Large intestine (tissue), 3 donors: ENCODE results near the gene FRMD5. TPM values are rescaled to one million over a fixed set of nuclear protein-coding genes. Genes with fewer than 3 reads are reported as not detected.

Experiments
- DNase-seq, 2 donors: peaks; one replicate each; pipeline versions ENCODE4 v3.0.0 to v3.0.0-alpha.2; 2013
- H3K27ac ChIP-seq: one replicate; pipeline ENCODE4 v1.5.1; 2013; ENCODE audit warnings: low read length
- H3K27me3 ChIP-seq: 2 replicates; pipeline ENCODE4 v1.6.1; 2013; ENCODE audit warnings: low read length; ENCODE audit not compliant: control insufficient read depth, insufficient read depth
- H3K36me3 ChIP-seq: 2 replicates; pipeline ENCODE4 v1.6.1; 2013; ENCODE audit warnings: low read length; ENCODE audit not compliant: control insufficient read depth, insufficient read depth
- H3K4me1 ChIP-seq: one replicate; pipeline ENCODE4 v1.6.1; 2013; ENCODE audit warnings: low read length; ENCODE audit not compliant: control insufficient read depth, insufficient read depth
- H3K4me3 ChIP-seq: one replicate; pipeline ENCODE4 v1.5.1; 2013; ENCODE audit warnings: low read length
- H3K9me3 ChIP-seq: one replicate; pipeline ENCODE4 v1.6.1; 2013; ENCODE audit warnings: mild to moderate bottlenecking, low read depth, low read length, moderate library complexity; ENCODE audit not compliant: control insufficient read depth
- WGBS: methylation state at CpG from one replicate; pipeline ENCODE4 v1.1.5; 2013; ENCODE audit warnings: low lambda C conversion rate; ENCODE audit not compliant: insufficient coverage; 5-methylcytosine and 5-hydroxymethylcytosine counted together
- polyA plus RNA-seq: library from polyadenylated mRNA; unstranded; fragments of 120-200 nt; gene quantifications from one replicate; pipeline ENCODE4 v1.2.1, GENCODE V29; 2013

The FRMD5 gene
- polyA plus RNA-seq, 1 donor, result 1.7 TPM

DNA sequence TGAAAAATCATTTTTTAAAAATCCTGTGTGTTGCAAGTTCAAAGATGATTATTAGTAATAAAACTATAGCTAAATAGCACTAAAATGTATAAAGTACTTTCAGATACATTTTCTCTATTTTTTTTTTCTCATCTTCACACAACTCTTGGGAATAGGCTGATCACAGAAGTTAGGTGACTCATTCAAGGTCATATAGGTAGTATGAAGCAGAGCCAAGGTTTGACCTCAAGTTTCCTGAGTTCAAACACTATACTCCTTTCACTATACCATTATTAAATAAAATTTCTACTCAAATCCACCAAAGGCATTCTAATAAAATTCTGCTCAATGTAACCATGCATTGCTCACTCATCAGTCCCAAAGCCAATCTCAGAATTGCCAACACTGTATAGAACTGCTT lies 21.3 kb downstream of the FRMD5 start:
- no peaks in the 10 kb centered on the region for H3K27me3 ChIP-seq
- H3K9me3 ChIP-seq, result no peaks in the 10 kb centered on the region
- H3K4me1 ChIP-seq, result no peaks in the 10 kb centered on the region

DNA sequence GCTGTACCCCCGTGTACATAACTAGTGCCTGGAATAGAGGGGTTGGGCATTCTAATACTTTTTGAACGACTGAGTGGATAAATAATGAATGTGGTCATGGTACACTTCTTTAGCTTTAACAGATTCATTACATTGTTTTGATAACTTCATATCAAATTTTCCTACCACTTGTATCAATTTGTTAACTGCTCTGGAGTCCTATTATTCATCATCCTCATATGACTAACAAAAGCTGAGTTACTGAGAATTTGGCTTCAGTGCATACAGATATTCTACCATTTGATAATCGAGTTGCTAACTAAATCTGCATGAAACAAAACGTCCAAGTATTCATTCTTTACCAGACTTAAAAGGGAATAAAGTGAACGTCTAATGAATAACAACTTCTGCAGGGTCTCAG lies 31.7 kb downstream of the FRMD5 start:
- no peak for DNase-seq
- WGBS, result 83% methylated on average over 2 of the region's 5 CpGs
- no peak overlapping the region for H3K4me3 ChIP-seq
- no peaks in the 10 kb centered on the region for H3K27me3 ChIP-seq
- no peaks in the 10 kb centered on the region for H3K4me1 ChIP-seq
- H3K9me3 ChIP-seq, result no peaks in the 10 kb centered on the region
- no peak overlapping the region for H3K27ac ChIP-seq
- no peaks in the 10 kb centered on the region for H3K36me3 ChIP-seq

More for the DNA sequence above, 21.3 kb downstream of the FRMD5 start:
- Histone ChIP-seq H3K4me3 (no peak overlapping the region), H3K27ac (no peak overlapping the region), H3K36me3 (no peaks in the 10 kb centered on the region)
- DNase-seq, result no peak

DNA sequence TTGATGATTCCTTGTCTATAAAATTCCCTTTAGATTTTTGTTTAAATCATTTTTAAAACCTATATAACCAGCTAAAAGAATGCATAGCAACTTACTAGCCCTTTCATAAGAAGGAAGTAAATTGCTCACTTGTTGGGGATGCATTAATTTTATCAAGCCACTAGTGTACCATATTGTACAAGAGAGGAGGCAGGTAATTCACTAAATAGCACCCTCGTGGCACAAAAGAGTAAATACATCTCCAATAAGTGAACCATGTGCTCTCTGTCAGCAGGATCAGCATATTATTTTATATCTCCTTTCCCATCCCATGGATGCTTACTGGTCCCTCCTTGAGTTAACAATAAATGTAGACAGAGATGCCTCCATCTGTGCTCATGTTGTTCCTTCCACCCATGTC lies 34.3 kb downstream of the FRMD5 start:
- Histone ChIP-seq H3K27me3 (no peaks in the 10 kb centered on the region), H3K4me1 (no peaks in the 10 kb centered on the region), H3K36me3 (no peaks in the 10 kb centered on the region), H3K27ac (no peak overlapping the region), H3K9me3 (no peaks in the 10 kb centered on the region), H3K4me3 (no peak overlapping the region)
- no peak for DNase-seq
- 80% methylated on average over 1 of the region's 1 CpG for WGBS

DNA sequence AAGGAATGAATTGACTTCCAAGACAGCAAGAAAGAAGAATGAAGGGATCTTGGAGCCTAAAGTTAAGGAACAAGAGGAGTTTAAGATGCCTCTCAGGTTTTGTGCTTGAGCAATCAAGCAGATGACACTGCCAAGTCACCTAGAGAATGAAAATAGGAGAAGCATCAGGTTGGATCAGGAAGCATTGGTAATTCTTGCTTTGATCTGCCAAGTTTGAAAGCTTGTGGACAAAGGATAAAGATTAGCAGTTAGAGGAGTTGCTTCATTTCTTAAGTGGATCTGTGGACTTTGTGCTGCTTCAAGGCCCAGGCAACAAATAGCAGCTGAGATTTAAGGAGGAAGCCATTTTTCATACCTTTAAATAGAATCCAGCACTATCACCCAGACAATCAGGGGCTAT lies 35.6 kb downstream of the FRMD5 start:
- peak; percentile 4 to 9 for DNase-seq
- no peak overlapping the region for H3K27ac ChIP-seq
- H3K4me3 ChIP-seq, result no peak overlapping the region
- no peaks in the 10 kb centered on the region for H3K36me3 ChIP-seq
- H3K4me1 ChIP-seq, result no peaks in the 10 kb centered on the region
- no peaks in the 10 kb centered on the region for H3K9me3 ChIP-seq
- no peaks in the 10 kb centered on the region for H3K27me3 ChIP-seq

DNA sequence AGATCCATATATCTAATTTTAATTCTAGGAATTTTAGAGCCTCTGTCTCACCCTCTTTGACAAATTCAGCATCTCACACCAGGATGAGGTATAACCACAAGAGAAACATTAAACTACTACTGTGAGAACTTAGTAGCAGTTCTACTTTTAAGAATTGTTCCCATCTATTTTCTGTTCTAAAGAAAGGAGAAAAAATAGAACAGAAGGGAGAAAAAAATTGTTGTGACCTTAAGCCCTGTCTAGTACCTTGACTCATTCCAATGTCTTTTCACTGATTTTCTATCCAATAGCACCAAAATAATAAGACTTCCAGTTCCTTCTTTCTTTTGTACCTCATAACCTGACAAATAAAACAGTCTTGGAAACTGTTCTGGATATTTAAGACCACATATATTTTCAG lies 37.0 kb downstream of the FRMD5 start:
- H3K27me3 ChIP-seq, result no peaks in the 10 kb centered on the region
- H3K27ac ChIP-seq, result no peak overlapping the region
- DNase-seq, result no peak
- no peak overlapping the region for H3K4me3 ChIP-seq
- no peaks in the 10 kb centered on the region for H3K9me3 ChIP-seq
- H3K4me1 ChIP-seq, result no peaks in the 10 kb centered on the region
- H3K36me3 ChIP-seq, result no peaks in the 10 kb centered on the region

DNA sequence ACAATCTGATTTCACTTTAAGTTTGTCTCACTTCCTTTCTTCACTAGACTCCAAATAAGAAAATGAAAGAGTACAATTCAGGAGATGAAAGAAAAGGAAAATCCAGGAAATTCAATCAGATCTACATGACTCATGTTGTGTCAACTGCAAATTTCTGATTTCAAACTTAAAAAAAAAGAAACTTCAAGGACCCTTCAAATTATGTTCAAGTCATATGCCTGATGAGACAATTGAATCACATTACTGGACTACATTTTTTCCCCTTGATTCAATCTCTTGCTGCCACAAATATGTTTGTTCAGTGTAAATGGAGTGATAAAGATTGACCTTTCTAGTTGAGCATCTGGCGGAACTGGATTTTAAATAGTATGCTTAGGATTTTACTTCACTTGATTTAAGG lies 37.4 kb downstream of the FRMD5 start:
- WGBS, result 20% methylated on average over 1 of the region's 1 CpG
- DNase-seq, result peak in 1 of 2 donors; percentile 25

DNA sequence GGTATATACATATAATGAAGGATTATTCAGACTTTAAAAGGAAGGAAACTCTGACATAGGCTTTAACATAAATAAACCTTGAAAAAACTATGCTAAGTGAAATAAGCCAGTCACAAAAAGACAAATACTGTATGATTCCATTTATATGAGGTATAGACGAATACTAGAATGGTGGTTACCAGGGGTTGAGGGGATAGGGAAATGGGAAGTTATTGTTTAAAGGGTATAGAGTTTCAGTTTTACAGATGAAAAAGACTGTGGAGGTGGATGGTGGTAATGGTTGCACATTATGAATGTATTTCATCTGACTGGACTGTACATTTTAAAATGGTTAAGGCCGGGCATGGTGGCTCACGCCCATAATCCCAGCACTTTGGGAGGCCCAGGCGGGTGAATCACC lies 41.7 kb downstream of the FRMD5 start:
- no peaks in the 10 kb centered on the region for H3K4me1 ChIP-seq
- no peak overlapping the region for H3K4me3 ChIP-seq
- no peak for DNase-seq
- no peaks in the 10 kb centered on the region for H3K27me3 ChIP-seq
- WGBS, result 100% methylated on average over 1 of the region's 4 CpGs
- H3K27ac ChIP-seq, result no peak overlapping the region
- no peaks in the 10 kb centered on the region for H3K36me3 ChIP-seq
- H3K9me3 ChIP-seq, result no peaks in the 10 kb centered on the region

More for the DNA sequence above, 37.4 kb downstream of the FRMD5 start:
- H3K9me3 ChIP-seq, result no peaks in the 10 kb centered on the region
- H3K36me3 ChIP-seq, result no peaks in the 10 kb centered on the region
- H3K4me3 ChIP-seq, result no peak overlapping the region
- no peaks in the 10 kb centered on the region for H3K27me3 ChIP-seq
- no peaks in the 10 kb centered on the region for H3K4me1 ChIP-seq
- no peak overlapping the region for H3K27ac ChIP-seq

DNA sequence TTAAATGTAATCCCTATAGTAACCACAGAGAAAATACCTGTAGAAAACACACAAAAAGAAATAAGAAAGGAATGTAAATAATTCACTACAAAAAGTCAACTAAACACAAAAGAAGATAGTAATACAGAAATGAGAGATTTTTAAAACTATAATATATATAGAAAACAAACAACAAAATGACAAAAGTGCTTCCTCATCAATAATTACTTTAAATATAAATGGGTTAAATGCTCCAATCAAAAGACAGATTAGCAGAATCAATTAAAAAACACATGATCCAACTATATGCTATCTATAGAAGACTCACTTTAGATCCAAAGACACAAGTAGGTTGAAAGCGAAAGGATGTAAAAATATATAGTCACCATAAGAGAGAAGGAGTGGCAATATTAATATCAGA lies 45.8 kb downstream of the FRMD5 start:
- no peaks in the 10 kb centered on the region for H3K4me1 ChIP-seq
- no peak overlapping the region for H3K27ac ChIP-seq

DNA sequence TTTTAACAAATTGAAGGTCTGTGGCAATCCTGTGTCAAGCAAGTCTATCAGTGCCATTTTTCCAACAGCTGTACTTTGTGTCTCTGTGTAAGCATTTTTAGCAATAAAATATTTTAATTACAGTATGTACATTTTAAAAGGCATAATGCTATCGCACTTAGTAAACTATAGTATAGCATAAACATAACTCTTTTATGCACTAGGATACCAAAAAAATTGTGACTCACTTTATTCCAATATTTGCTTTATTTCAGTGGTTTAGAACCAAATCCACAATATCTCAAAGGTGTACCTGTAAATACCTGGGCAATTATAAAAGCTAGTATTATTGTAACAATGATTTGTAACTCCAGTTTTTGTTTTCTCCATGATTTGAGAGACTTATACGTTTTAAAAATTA lies 46.5 kb downstream of the FRMD5 start:
- no peak for DNase-seq
- H3K27me3 ChIP-seq, result no peaks in the 10 kb centered on the region
- WGBS, result 88% methylated on average over 2 of the region's 2 CpGs
- H3K36me3 ChIP-seq, result no peaks in the 10 kb centered on the region
- no peak overlapping the region for H3K27ac ChIP-seq
- H3K9me3 ChIP-seq, result no peaks in the 10 kb centered on the region
- no peak overlapping the region for H3K4me3 ChIP-seq
- no peaks in the 10 kb centered on the region for H3K4me1 ChIP-seq

More for the DNA sequence above, 45.8 kb downstream of the FRMD5 start:
- Histone ChIP-seq H3K4me3 (no peak overlapping the region), H3K9me3 (no peaks in the 10 kb centered on the region), H3K27me3 (no peaks in the 10 kb centered on the region), H3K36me3 (no peaks in the 10 kb centered on the region)
- WGBS, result 100% methylated on average over 1 of the region's 1 CpG
- DNase-seq, result no peak

DNA sequence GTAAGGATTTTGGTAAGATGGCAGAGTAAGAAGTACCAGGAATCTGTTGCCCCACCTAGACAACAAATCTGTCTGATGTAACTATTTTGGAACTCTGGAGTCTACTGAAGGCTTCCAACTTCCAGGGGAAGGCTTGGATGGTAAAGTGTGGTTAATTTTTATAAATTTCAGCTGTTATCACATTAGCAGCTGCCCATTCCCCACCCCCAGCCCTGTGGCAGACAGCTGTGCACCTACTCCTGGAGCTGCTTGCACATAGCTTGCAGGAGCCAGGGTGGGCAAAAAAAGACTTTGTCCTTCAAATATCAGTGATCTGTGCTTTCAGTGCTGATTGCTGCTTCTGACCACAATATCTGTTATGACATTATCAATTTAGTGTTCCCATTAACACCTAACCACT lies 47.4 kb downstream of the FRMD5 start:
- Histone ChIP-seq H3K27ac (no peak overlapping the region), H3K4me1 (no peaks in the 10 kb centered on the region), H3K36me3 (no peaks in the 10 kb centered on the region), H3K27me3 (no peaks in the 10 kb centered on the region), H3K4me3 (no peak overlapping the region), H3K9me3 (no peaks in the 10 kb centered on the region)
- DNase-seq, result no peak

DNA sequence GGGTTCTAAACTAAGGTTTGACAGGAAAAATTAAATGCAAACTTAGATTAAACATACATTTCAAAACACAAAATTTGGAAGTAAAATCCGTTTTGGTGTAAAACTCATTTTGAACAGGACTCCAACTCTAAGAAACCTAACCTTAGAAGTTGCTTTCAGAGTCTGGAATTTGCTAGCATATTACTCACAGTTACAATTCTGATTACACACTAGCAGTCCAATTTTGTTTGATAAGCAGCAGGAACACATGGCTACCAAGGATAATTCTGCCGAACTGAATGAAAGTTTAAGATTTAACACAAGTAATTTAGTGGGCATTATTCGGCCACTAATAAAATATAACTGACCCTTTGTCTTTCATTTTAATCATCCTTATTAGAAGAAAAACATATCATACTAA lies 49.6 kb downstream of the FRMD5 start:
- no peaks in the 10 kb centered on the region for H3K9me3 ChIP-seq
- 80% methylated on average over 1 of the region's 3 CpGs for WGBS
- H3K27ac ChIP-seq, result no peak overlapping the region
- H3K4me3 ChIP-seq, result no peak overlapping the region
- no peak for DNase-seq
- H3K36me3 ChIP-seq, result no peaks in the 10 kb centered on the region
- no peaks in the 10 kb centered on the region for H3K27me3 ChIP-seq
- no peaks in the 10 kb centered on the region for H3K4me1 ChIP-seq

DNA sequence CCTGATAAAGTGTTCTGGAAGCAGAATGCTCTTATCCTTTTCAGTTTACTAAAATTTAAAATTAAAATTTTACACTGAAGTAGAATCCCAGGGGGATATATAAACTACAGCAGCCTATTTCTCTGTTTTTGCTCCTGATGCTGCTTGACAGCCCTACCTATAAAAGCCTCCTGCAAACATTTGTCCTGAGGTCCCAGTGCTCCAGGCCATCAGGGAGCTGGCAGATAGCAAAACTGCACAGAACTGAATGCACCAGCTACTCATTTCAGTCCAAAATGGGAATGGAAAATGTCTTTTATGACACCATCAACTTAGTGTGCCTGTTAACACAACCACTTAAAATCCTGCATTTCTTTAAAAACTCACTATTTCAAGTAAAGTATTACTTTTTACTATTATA lies 50.1 kb downstream of the FRMD5 start:
- no peak overlapping the region for H3K27ac ChIP-seq
- no peaks in the 10 kb centered on the region for H3K36me3 ChIP-seq

More for the DNA sequence above, 50.1 kb downstream of the FRMD5 start:
- H3K27me3 ChIP-seq, result no peaks in the 10 kb centered on the region
- DNase-seq, result no peak
- H3K4me3 ChIP-seq, result no peak overlapping the region
- no peaks in the 10 kb centered on the region for H3K4me1 ChIP-seq
- H3K9me3 ChIP-seq, result no peaks in the 10 kb centered on the region
